ENCODE measurements around the gene CREBBP. TPM values are rescaled to one million over a fixed set of nuclear protein-coding genes. Genes with fewer than 3 reads are reported as not detected.

CREBBP gene
- total RNA-seq, 1 donor from 2014 or later, result 50.3 TPM

GRCh38 chr16:3789375-3790099, 91.0 kb downstream of the CREBBP start:
- Mint-ChIP-seq H3K36me3 (ENCODE audit: low read depth) (peaks cover 51% of the 10 kb centered on the region), H3K4me3 (peak overlapping the region; percentile 21), H3K9me3 (no peaks in the 10 kb centered on the region), H3K27ac (peak overlapping the region; percentile 32), H3K4me1 (ENCODE audit: low read depth) (peaks cover 46% of the 10 kb centered on the region), H3K27me3 (ENCODE audit: insufficient read depth) (peaks cover 3% of the 10 kb centered on the region)
- intact Hi-C loops (cut with micrococcal nuclease), result loop anchor here (1.0 to 5.0 kb wide), 5 partner anchors 8 to 90 kb away; no protein-coding TSS in a partner anchor
- DNase-seq (ENCODE audit: low spot score), result no peak

GRCh38 chr16:3788711-3789374, 91.7 kb downstream of the CREBBP start:
- Mint-ChIP-seq H3K4me3 (no peak overlapping the region), H3K27me3 (ENCODE audit: insufficient read depth) (peaks cover 3% of the 10 kb centered on the region), H3K27ac (no peak overlapping the region), H3K4me1 (ENCODE audit: low read depth) (peaks cover 46% of the 10 kb centered on the region), H3K9me3 (no peaks in the 10 kb centered on the region), H3K36me3 (ENCODE audit: low read depth) (peaks cover 53% of the 10 kb centered on the region)
- no peak for DNase-seq (ENCODE audit: low spot score)
- intact Hi-C loops (cut with micrococcal nuclease), result loop anchor here (1.0 to 5.0 kb wide), 5 partner anchors 8 to 90 kb away; no protein-coding TSS in a partner anchor

GRCh38 chr16:3787924-3788661, 92.4 kb downstream of the CREBBP start:
- no peaks in the 10 kb centered on the region for H3K9me3 Mint-ChIP-seq
- H3K27me3 Mint-ChIP-seq (ENCODE audit: insufficient read depth), result peaks cover 3% of the 10 kb centered on the region
- peak overlapping the region; percentile 13 for H3K27ac Mint-ChIP-seq
- H3K36me3 Mint-ChIP-seq (ENCODE audit: low read depth), result peaks cover 53% of the 10 kb centered on the region
- no peak overlapping the region for H3K4me3 Mint-ChIP-seq
- no peak for DNase-seq (ENCODE audit: low spot score)
- intact Hi-C loops (cut with micrococcal nuclease), result loop anchor here (5.0 kb wide), 1 partner anchor 34 kb away; no protein-coding TSS in a partner anchor
- H3K4me1 Mint-ChIP-seq (ENCODE audit: low read depth), result peaks cover 42% of the 10 kb centered on the region

- Mint-ChIP-seq H3K27ac (no peak overlapping the region), H3K27me3 (ENCODE audit: insufficient read depth) (no peaks in the 10 kb centered on the region), H3K4me3 (no peak overlapping the region), H3K9me3 (no peaks in the 10 kb centered on the region), H3K36me3 (ENCODE audit: low read depth) (peaks cover 45% of the 10 kb centered on the region), H3K4me1 (ENCODE audit: low read depth) (peaks cover 21% of the 10 kb centered on the region)
- no peak for DNase-seq (ENCODE audit: low spot score)
- intact Hi-C loops (cut with micrococcal nuclease), result loop anchor here (5.0 kb wide), 1 partner anchor 37 kb away; no protein-coding TSS in a partner anchor
Measured at GRCh38 chr16:3785413-3785812, 95.1 kb downstream of the CREBBP start.

- H3K4me1 Mint-ChIP-seq (ENCODE audit: low read depth), result peaks cover 5% of the 10 kb centered on the region
- H3K4me3 Mint-ChIP-seq, result no peak overlapping the region
- no peak overlapping the region for H3K27ac Mint-ChIP-seq
- no peaks in the 10 kb centered on the region for H3K9me3 Mint-ChIP-seq
- no peaks in the 10 kb centered on the region for H3K27me3 Mint-ChIP-seq (ENCODE audit: insufficient read depth)
- H3K36me3 Mint-ChIP-seq (ENCODE audit: low read depth), result peaks cover 42% of the 10 kb centered on the region
- intact Hi-C loops (cut with micrococcal nuclease), result no loop called here
- no peak for DNase-seq (ENCODE audit: low spot score)
Measured at GRCh38 chr16:3783516-3783915, 97.0 kb downstream of the CREBBP start.

- DNase-seq (ENCODE audit: low spot score), result no peak
- H3K9me3 Mint-ChIP-seq, result no peaks in the 10 kb centered on the region
- H3K27ac Mint-ChIP-seq, result no peak overlapping the region
- intact Hi-C loops (cut with micrococcal nuclease), result no loop called here
- no peaks in the 10 kb centered on the region for H3K27me3 Mint-ChIP-seq (ENCODE audit: insufficient read depth)
- no peak overlapping the region for H3K4me3 Mint-ChIP-seq
- peaks cover 47% of the 10 kb centered on the region for H3K36me3 Mint-ChIP-seq (ENCODE audit: low read depth)
- H3K4me1 Mint-ChIP-seq (ENCODE audit: low read depth), result peaks cover 5% of the 10 kb centered on the region
Measured at GRCh38 chr16:3782566-3782965, 97.9 kb downstream of the CREBBP start.

GRCh38 chr16:3781421-3781820, 99.1 kb downstream of the CREBBP start:
- H3K27me3 Mint-ChIP-seq (ENCODE audit: insufficient read depth), result no peaks in the 10 kb centered on the region
- DNase-seq (ENCODE audit: low spot score), result no peak
- H3K36me3 Mint-ChIP-seq (ENCODE audit: low read depth), result peaks cover 51% of the 10 kb centered on the region
- H3K4me1 Mint-ChIP-seq (ENCODE audit: low read depth), result peaks cover 5% of the 10 kb centered on the region
- no peaks in the 10 kb centered on the region for H3K9me3 Mint-ChIP-seq
- intact Hi-C loops (cut with micrococcal nuclease), result no loop called here
- no peak overlapping the region for H3K27ac Mint-ChIP-seq
- no peak overlapping the region for H3K4me3 Mint-ChIP-seq

GRCh38 chr16:3780570-3780969, 99.9 kb downstream of the CREBBP start:
- no peaks in the 10 kb centered on the region for H3K9me3 Mint-ChIP-seq
- intact Hi-C loops (cut with micrococcal nuclease), result no loop called here
- no peak for DNase-seq (ENCODE audit: low spot score)
- peaks cover 46% of the 10 kb centered on the region for H3K36me3 Mint-ChIP-seq (ENCODE audit: low read depth)
- H3K4me3 Mint-ChIP-seq, result no peak overlapping the region
- H3K27ac Mint-ChIP-seq, result no peak overlapping the region
- peaks cover 5% of the 10 kb centered on the region for H3K4me1 Mint-ChIP-seq (ENCODE audit: low read depth)
- H3K27me3 Mint-ChIP-seq (ENCODE audit: insufficient read depth), result no peaks in the 10 kb centered on the region

- peaks cover 39% of the 10 kb centered on the region for H3K36me3 Mint-ChIP-seq (ENCODE audit: low read depth)
- intact Hi-C loops (cut with micrococcal nuclease), result no loop called here
- no peaks in the 10 kb centered on the region for H3K9me3 Mint-ChIP-seq
- no peak overlapping the region for H3K27ac Mint-ChIP-seq
- no peaks in the 10 kb centered on the region for H3K27me3 Mint-ChIP-seq (ENCODE audit: insufficient read depth)
- no peak overlapping the region for H3K4me3 Mint-ChIP-seq
- no peak for DNase-seq (ENCODE audit: low spot score)
- peaks cover 5% of the 10 kb centered on the region for H3K4me1 Mint-ChIP-seq (ENCODE audit: low read depth)
Measured at GRCh38 chr16:3776316-3776715, 104.2 kb downstream of the CREBBP start.

- Mint-ChIP-seq H3K4me3 (no peak overlapping the region), H3K9me3 (no peaks in the 10 kb centered on the region)
Measured at GRCh38 chr16:3774819-3775218, 105.7 kb downstream of the CREBBP start.

GRCh38 chr16:3774156-3774767, 106.3 kb downstream of the CREBBP start:
- intact Hi-C loops (cut with micrococcal nuclease), result no loop called here
- Mint-ChIP-seq H3K4me3 (no peak overlapping the region), H3K4me1 (ENCODE audit: low read depth) (no peaks in the 10 kb centered on the region), H3K36me3 (ENCODE audit: low read depth) (peaks cover 40% of the 10 kb centered on the region), H3K9me3 (no peaks in the 10 kb centered on the region), H3K27me3 (ENCODE audit: insufficient read depth) (no peaks in the 10 kb centered on the region), H3K27ac (no peak overlapping the region)
- DNase-seq (ENCODE audit: low spot score), result no peak

More at GRCh38 chr16:3774819-3775218, 105.7 kb downstream of the CREBBP start:
- intact Hi-C loops (cut with micrococcal nuclease), result no loop called here
- H3K4me1 Mint-ChIP-seq (ENCODE audit: low read depth), result no peaks in the 10 kb centered on the region
- no peak for DNase-seq (ENCODE audit: low spot score)
- H3K27me3 Mint-ChIP-seq (ENCODE audit: insufficient read depth), result no peaks in the 10 kb centered on the region
- no peak overlapping the region for H3K27ac Mint-ChIP-seq
- H3K36me3 Mint-ChIP-seq (ENCODE audit: low read depth), result peaks cover 39% of the 10 kb centered on the region

GRCh38 chr16:3773663-3774062, 106.8 kb downstream of the CREBBP start:
- DNase-seq (ENCODE audit: low spot score), result no peak
- Mint-ChIP-seq H3K9me3 (no peaks in the 10 kb centered on the region), H3K4me1 (ENCODE audit: low read depth) (no peaks in the 10 kb centered on the region), H3K27me3 (ENCODE audit: insufficient read depth) (no peaks in the 10 kb centered on the region), H3K36me3 (ENCODE audit: low read depth) (peaks cover 42% of the 10 kb centered on the region), H3K4me3 (no peak overlapping the region), H3K27ac (no peak overlapping the region)
- intact Hi-C loops (cut with micrococcal nuclease), result no loop called here

Data from activated T-helper 1 cell treated with anti-CD3 and anti-CD28 coated beads, Interleukin-12 subunit alpha, Interleukin-12 subunit beta, Interleukin-2, Interleukin-4 antibody, amounts not matched to agents 30 ng/mL and 10 ng/mL and 1 ng/mL, durations not matched to agents 14 hours and 24 hours and 36 hours (primary cell).